ENCODE results near the gene CLEC10A.

GRCh38 chr17:7077911-7078546, 2.0 kb downstream of the CLEC10A start:
- TF ChIP-seq SIN3A (IDR thresholded peaks at IDR 0.05; ENCODE audit: low read depth, low read length) (no peak), NKRF (conservative IDR thresholded peaks at IDR 0.05) (no peak), PRDM15 (CRISPR knock-in tag; IDR thresholded peaks at IDR 0.05) (no peak), PBX3 (IDR thresholded peaks at IDR 0.05; ENCODE audit: insufficient replicate concordance, low read depth, low read length) (no peak), TCF3 (IDR thresholded peaks at IDR 0.05; ENCODE audit: borderline replicate concordance, insufficient read depth, low read depth, low read length) (no peak), POLR2AphosphoS5 (IDR thresholded peaks at IDR 0.05; ENCODE audit: low read length) (no peak)
